MM.1S (cell line): ENCODE results near the gene CLDN19.

Source experiments
- DNase-seq: peaks from one replicate; pipeline ENCODE4 v3.0.0-alpha.2; 2015
- H2AFZ ChIP-seq: fragments of 300-600 bp; sonication (generic); 2 replicates; pipeline ENCODE4 v1.6.0; 2016; ENCODE audit warnings: antibody characterized with exemption, low read length
- H3F3A ChIP-seq: fragments of 300-600 bp; sonication (generic); 2 replicates; pipeline ENCODE4 v1.6.1; 2016; ENCODE audit warnings: mild to moderate bottlenecking, antibody characterized with exemption, low read length, moderate library complexity, mixed read lengths; ENCODE audit not compliant: insufficient read depth
- H3K27ac ChIP-seq: fragments of 300-600 bp; sonication (generic); 2 replicates; pipeline ENCODE4 v1.5.1; 2016; ENCODE audit warnings: mild to moderate bottlenecking, low read length
- H3K27me3 ChIP-seq: fragments of 300-600 bp; sonication (generic); replicated peaks from 2 replicates; pipeline ENCODE4 v1.6.0; 2016; ENCODE audit warnings: low read length; ENCODE audit not compliant: insufficient read depth
- H3K36me3 ChIP-seq: fragments of 300-600 bp; sonication (generic); replicated peaks from 2 replicates; pipeline ENCODE4 v1.6.1; 2016; ENCODE audit warnings: mild to moderate bottlenecking, low read length, mixed read lengths; ENCODE audit not compliant: insufficient read depth
- H3K4me1 ChIP-seq: fragments of 300-600 bp; sonication (generic); 2 replicates; pipeline ENCODE4 v1.6.1; 2016; ENCODE audit warnings: low read length, mixed read lengths
- H3K4me2 ChIP-seq: fragments of 300-600 bp; sonication (generic); 2 replicates; pipeline ENCODE4 v1.6.0; 2016; ENCODE audit warnings: low read depth, low read length
- H3K4me3 ChIP-seq: fragments of 300-600 bp; sonication (generic); 2 replicates; pipeline ENCODE4 v1.5.1; 2016; ENCODE audit warnings: low read length, mixed read lengths
- H3K79me2 ChIP-seq: fragments of 300-600 bp; sonication (generic); 2 replicates; pipeline ENCODE4 v1.6.1; 2016; ENCODE audit warnings: mixed run types, low read length, mixed read lengths
- H3K9ac ChIP-seq: fragments of 300-600 bp; sonication (generic); 2 replicates; pipeline ENCODE4 v1.6.1; 2016; ENCODE audit warnings: low read length, mixed read lengths
- H3K9me2 ChIP-seq: fragments of 300-600 bp; sonication (generic); replicated peaks from 2 replicates; pipeline ENCODE4 v1.6.1; 2016; ENCODE audit warnings: mild to moderate bottlenecking, low read length, mixed read lengths; ENCODE audit not compliant: insufficient read depth
- H3K9me3 ChIP-seq: fragments of 300-600 bp; sonication (generic); replicated peaks from 2 replicates; pipeline ENCODE4 v1.6.1; 2016; ENCODE audit warnings: mild to moderate bottlenecking, low read length, mixed read lengths; ENCODE audit not compliant: insufficient read depth
- H4K20me1 ChIP-seq: fragments of 300-600 bp; sonication (generic); 2 replicates; pipeline ENCODE4 v1.6.1; 2016; ENCODE audit warnings: mild to moderate bottlenecking, low read length, moderate library complexity, mixed read lengths; ENCODE audit not compliant: insufficient read depth
- EZH2 ChIP-seq: fragments of 300-600 bp; sonication (generic); optimal IDR thresholded peaks from 2 replicates; pipeline ENCODE3; 2017; ENCODE audit warnings: low read depth, mild to moderate bottlenecking, antibody characterized with exemption, low read length, mixed read lengths
- EZH2phosphoT487 ChIP-seq: fragments of 300-600 bp; sonication (generic); IDR thresholded peaks from 2 replicates; pipeline ENCODE4 v1.6.1; 2018; ENCODE audit warnings: antibody characterized with exemption, low read length
- TF ChIP-seq, protein P1 (sequence below): fragments of 300-600 bp; sonication (generic); IDR thresholded peaks from 2 replicates; pipeline ENCODE4 v1.5.1; 2016; ENCODE audit warnings: antibody characterized with exemption, low read length, mixed read lengths

Gene CLDN19

GRCh38 chr1:42733415-42734200, 6.4 kb downstream of the CLDN19 start:
- H3K27ac ChIP-seq = no peak overlapping the region
- DNase-seq = no peak

DNA sequence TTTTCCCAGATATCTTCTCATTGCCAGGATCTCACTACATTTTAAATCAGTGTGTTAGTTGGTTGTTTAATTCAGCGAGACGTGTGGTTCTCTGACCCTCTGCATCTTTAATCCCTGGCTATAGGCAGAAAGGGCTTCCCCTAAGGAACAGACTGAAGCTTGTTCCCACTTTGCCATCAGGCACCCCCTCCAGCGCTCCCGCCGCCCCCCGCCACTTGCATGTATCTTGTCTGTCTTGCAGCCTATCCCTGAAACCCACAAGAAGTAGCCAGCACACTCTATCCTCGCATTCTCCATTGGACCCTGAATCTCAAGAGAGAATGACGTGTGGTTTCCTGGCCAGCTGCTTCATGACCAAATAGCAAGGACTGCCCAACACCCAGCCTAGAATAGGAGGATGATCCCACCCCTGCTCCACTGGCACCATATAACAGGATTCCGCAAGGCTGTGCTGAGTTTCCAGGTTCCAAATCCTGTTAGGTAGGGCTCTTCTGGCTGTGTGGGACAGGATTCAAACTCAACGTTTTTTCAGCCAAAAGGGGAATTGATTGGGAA, 7.8 kb downstream of the CLDN19 start:
- no peak for DNase-seq
- H2AFZ ChIP-seq = no peak overlapping the region

More at GRCh38 chr1:42733415-42734200, 6.4 kb downstream of the CLDN19 start:
- no peak overlapping the region for H3K4me2 ChIP-seq
- H3K9me2 ChIP-seq = no peaks in the 10 kb centered on the region
- no peaks in the 10 kb centered on the region for H3K27me3 ChIP-seq
- no peaks in the 10 kb centered on the region for H3K36me3 ChIP-seq
- no peaks in the 10 kb centered on the region for H4K20me1 ChIP-seq
- no peaks in the 10 kb centered on the region for H3K9me3 ChIP-seq
- H3F3A ChIP-seq = no peaks in the 10 kb centered on the region
- no peaks in the 10 kb centered on the region for H3K4me1 ChIP-seq
- no peaks in the 10 kb centered on the region for H3K79me2 ChIP-seq
- no peak overlapping the region for H3K9ac ChIP-seq
- no peak overlapping the region for H3K4me3 ChIP-seq
- no peak overlapping the region for H2AFZ ChIP-seq
- TF ChIP-seq EZH2 = no peak
- TF ChIP-seq EZH2phosphoT487 = no peak
- TF ChIP-seq, protein P1, sequence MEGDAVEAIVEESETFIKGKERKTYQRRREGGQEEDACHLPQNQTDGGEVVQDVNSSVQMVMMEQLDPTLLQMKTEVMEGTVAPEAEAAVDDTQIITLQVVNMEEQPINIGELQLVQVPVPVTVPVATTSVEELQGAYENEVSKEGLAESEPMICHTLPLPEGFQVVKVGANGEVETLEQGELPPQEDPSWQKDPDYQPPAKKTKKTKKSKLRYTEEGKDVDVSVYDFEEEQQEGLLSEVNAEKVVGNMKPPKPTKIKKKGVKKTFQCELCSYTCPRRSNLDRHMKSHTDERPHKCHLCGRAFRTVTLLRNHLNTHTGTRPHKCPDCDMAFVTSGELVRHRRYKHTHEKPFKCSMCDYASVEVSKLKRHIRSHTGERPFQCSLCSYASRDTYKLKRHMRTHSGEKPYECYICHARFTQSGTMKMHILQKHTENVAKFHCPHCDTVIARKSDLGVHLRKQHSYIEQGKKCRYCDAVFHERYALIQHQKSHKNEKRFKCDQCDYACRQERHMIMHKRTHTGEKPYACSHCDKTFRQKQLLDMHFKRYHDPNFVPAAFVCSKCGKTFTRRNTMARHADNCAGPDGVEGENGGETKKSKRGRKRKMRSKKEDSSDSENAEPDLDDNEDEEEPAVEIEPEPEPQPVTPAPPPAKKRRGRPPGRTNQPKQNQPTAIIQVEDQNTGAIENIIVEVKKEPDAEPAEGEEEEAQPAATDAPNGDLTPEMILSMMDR = no peak

DNA sequence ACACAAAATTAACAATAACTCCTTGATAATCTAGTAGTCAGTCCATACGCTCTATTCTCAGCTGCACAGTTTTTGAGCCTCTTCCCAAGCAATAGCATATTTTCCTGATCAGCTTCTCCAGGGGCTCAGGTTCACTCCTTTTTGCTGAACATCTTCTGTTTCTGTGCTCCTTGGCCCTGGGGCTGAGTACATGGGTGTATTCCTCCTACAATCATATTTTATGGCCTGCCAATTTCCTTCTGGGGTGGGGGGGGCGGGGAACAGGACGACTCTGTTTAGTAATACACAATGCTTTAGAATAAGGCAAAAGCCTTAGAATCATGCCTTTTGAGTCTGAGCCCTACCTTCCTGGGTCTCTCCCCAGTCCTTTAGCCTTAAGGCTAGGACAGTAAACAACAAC, 8.5 kb downstream of the CLDN19 start:
- Histone ChIP-seq H3K9me3 (no peaks in the 10 kb centered on the region), H3K79me2 (no peaks in the 10 kb centered on the region), H3K4me3 (no peak overlapping the region), H3K27ac (no peak overlapping the region), H3K9ac (no peak overlapping the region), H3K4me1 (no peaks in the 10 kb centered on the region), H2AFZ (no peak overlapping the region), H3K36me3 (no peaks in the 10 kb centered on the region), H3F3A (no peaks in the 10 kb centered on the region), H3K9me2 (no peaks in the 10 kb centered on the region), H3K4me2 (no peak overlapping the region), H3K27me3 (no peaks in the 10 kb centered on the region), H4K20me1 (no peaks in the 10 kb centered on the region)
- no peak for DNase-seq
- TF ChIP-seq EZH2phosphoT487 (no peak), EZH2 (no peak)
- TF ChIP-seq, protein P1 = no peak

More for the DNA sequence above, 7.8 kb downstream of the CLDN19 start:
- Histone ChIP-seq H3K9me2 (no peaks in the 10 kb centered on the region), H3K9me3 (no peaks in the 10 kb centered on the region), H4K20me1 (no peaks in the 10 kb centered on the region), H3K4me2 (no peak overlapping the region), H3K9ac (no peak overlapping the region), H3F3A (no peaks in the 10 kb centered on the region), H3K4me1 (no peaks in the 10 kb centered on the region), H3K79me2 (no peaks in the 10 kb centered on the region), H3K27ac (no peak overlapping the region), H3K36me3 (no peaks in the 10 kb centered on the region), H3K4me3 (no peak overlapping the region), H3K27me3 (no peaks in the 10 kb centered on the region)
- no peak for TF ChIP-seq EZH2phosphoT487
- TF ChIP-seq, protein P1 = no peak
